Activated T-cell treated with anti-CD3 and anti-CD28 coated beads, Interleukin-2, amount 50 U/mL, for 24 hours (primary cell): ENCODE results near the gene PHTF1.
A peak's percentile ranks its signal among the peaks of the same experiment; 100 is the strongest.
"Not testable (repeated sequence)": the region's sequence is repeated elsewhere in the genome, so short reads cannot be mapped to it uniquely, and the experiment has no call there.

Experiments
- DNase-seq: peaks from one replicate; pipeline ENCODE4 v3.0.0-alpha.2; 2020
- H3K27ac Mint-ChIP-seq: 2 replicates; pipeline ENCODE4 v1.8.0; 2020; ENCODE audit warnings: mild to moderate bottlenecking, mixed read lengths
- H3K27me3 Mint-ChIP-seq: 2 replicates; pipeline ENCODE4 v1.8.0; 2020; ENCODE audit warnings: mixed read lengths
- H3K36me3 Mint-ChIP-seq: 2 replicates; pipeline ENCODE4 v1.8.0; 2020; ENCODE audit warnings: low read depth, mixed read lengths
- H3K4me1 Mint-ChIP-seq: 2 replicates; pipeline ENCODE4 v1.8.0; 2020; ENCODE audit warnings: low read depth, mixed read lengths
- H3K4me3 Mint-ChIP-seq: 2 replicates; pipeline ENCODE4 v1.8.0; 2020; ENCODE audit warnings: mild to moderate bottlenecking, moderate library complexity, mixed read lengths
- H3K9me3 Mint-ChIP-seq: 2 replicates; pipeline ENCODE4 v1.8.0; 2020; ENCODE audit warnings: mixed read lengths

The PHTF1 gene

GRCh38 chr1:113760102-113761080 lies 1.1 kb upstream of the PHTF1 start:
- H3K27me3 Mint-ChIP-seq: no peaks in the 10 kb centered on the region
- H3K36me3 Mint-ChIP-seq: peaks cover 52% of the 10 kb centered on the region
- H3K4me3 Mint-ChIP-seq: peak overlapping the region; percentile 89
- peaks cover 40% of the 10 kb centered on the region for H3K4me1 Mint-ChIP-seq
- no peaks in the 10 kb centered on the region for H3K9me3 Mint-ChIP-seq
- DNase-seq: no peak
- H3K27ac Mint-ChIP-seq: peak overlapping the region; percentile 98

GRCh38 chr1:113758631-113759332 lies 504 bp downstream of the PHTF1 start:
- Mint-ChIP-seq H3K36me3 (peaks cover 48% of the 10 kb centered on the region), H3K4me1 (peaks cover 32% of the 10 kb centered on the region), H3K27ac (peak overlapping the region; percentile 98), H3K27me3 (no peaks in the 10 kb centered on the region), H3K9me3 (no peaks in the 10 kb centered on the region), H3K4me3 (peak overlapping the region; percentile 89)
- peak; percentile 80 for DNase-seq

DNA sequence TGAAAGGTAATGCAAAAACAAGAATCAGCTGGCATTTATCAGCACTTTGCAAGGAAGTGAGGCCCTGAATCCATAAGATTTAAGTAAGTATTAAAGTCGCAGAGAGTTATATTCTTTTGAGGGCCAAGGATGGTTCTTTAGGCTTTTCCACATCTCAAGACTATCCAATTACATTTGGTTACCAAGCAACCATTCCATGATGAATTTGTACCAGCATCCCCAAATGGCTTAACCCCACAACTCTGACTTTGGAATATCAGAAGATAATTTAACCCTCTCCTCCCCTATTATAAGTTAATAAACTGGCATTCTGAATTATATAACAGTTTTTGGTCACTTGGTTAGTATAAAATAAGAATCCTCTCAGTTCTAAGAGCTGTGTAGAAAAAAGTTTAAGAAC lies 2.8 kb downstream of the PHTF1 start:
- DNase-seq: no peak
- H3K4me1 Mint-ChIP-seq: peaks cover 38% of the 10 kb centered on the region
- no peak overlapping the region for H3K27ac Mint-ChIP-seq
- no peaks in the 10 kb centered on the region for H3K9me3 Mint-ChIP-seq
- H3K36me3 Mint-ChIP-seq: peaks cover 52% of the 10 kb centered on the region
- H3K27me3 Mint-ChIP-seq: no peaks in the 10 kb centered on the region
- no peak overlapping the region for H3K4me3 Mint-ChIP-seq

GRCh38 chr1:113753333-113753732 lies 6.0 kb downstream of the PHTF1 start:
- not testable (repeated sequence) for H3K4me3 Mint-ChIP-seq, H3K9me3 Mint-ChIP-seq, H3K27me3 Mint-ChIP-seq, H3K27ac Mint-ChIP-seq, DNase-seq
- Mint-ChIP-seq H3K36me3 (peaks cover 57% of the 10 kb centered on the region), H3K4me1 (peaks cover 27% of the 10 kb centered on the region)

DNA sequence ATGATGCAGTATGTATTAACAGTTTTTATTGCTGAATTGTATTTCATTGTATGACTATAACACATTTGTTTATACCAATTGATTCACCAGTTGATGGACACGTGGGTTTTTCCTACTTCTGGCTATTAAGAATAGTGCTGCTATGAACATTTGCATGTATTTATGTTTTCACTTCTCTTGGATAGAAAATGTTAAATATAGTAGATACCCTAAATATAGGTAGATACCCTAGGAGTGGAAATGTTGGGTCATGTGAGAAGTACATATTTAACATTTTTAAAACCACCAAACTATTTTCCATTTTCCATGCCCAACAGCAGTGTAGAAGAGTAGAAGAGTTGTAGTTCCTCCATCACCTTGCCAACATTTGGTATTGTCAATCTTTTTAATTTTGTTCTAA lies 7.8 kb downstream of the PHTF1 start:
- no peak for DNase-seq
- no peaks in the 10 kb centered on the region for H3K27me3 Mint-ChIP-seq
- no peak overlapping the region for H3K4me3 Mint-ChIP-seq
- peaks cover 45% of the 10 kb centered on the region for H3K36me3 Mint-ChIP-seq
- peaks cover 15% of the 10 kb centered on the region for H3K4me1 Mint-ChIP-seq
- no peak overlapping the region for H3K27ac Mint-ChIP-seq
- no peaks in the 10 kb centered on the region for H3K9me3 Mint-ChIP-seq

DNA sequence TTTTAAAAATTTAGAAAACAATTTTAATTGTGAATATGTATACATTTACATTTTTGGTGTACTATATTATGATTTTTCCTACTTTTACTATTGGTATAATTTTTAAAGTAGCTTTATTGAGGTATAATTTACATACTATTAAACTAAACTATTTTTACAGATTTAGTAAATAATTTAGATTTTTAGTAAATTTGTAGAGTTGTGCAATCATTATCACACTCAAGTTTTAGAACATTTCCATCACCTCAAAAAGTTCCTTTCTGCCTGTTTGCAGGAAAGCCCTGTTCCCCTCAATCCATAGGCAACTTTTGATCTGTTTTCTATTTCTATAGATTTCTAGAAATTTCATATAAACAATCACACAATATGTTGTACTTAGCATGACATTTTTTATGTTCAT lies 8.2 kb downstream of the PHTF1 start:
- H3K27me3 Mint-ChIP-seq: no peaks in the 10 kb centered on the region
- H3K27ac Mint-ChIP-seq: no peak overlapping the region
- H3K4me1 Mint-ChIP-seq: peaks cover 11% of the 10 kb centered on the region
- no peak for DNase-seq
- H3K4me3 Mint-ChIP-seq: no peak overlapping the region
- peaks cover 41% of the 10 kb centered on the region for H3K36me3 Mint-ChIP-seq
- no peaks in the 10 kb centered on the region for H3K9me3 Mint-ChIP-seq

GRCh38 chr1:113749402-113749801 lies 9.9 kb downstream of the PHTF1 start:
- H3K36me3 Mint-ChIP-seq: peaks cover 29% of the 10 kb centered on the region
- no peaks in the 10 kb centered on the region for H3K9me3 Mint-ChIP-seq
- no peaks in the 10 kb centered on the region for H3K27me3 Mint-ChIP-seq
- no peak overlapping the region for H3K4me3 Mint-ChIP-seq
- DNase-seq: no peak
- H3K4me1 Mint-ChIP-seq: peaks cover 11% of the 10 kb centered on the region
- H3K27ac Mint-ChIP-seq: no peak overlapping the region

DNA sequence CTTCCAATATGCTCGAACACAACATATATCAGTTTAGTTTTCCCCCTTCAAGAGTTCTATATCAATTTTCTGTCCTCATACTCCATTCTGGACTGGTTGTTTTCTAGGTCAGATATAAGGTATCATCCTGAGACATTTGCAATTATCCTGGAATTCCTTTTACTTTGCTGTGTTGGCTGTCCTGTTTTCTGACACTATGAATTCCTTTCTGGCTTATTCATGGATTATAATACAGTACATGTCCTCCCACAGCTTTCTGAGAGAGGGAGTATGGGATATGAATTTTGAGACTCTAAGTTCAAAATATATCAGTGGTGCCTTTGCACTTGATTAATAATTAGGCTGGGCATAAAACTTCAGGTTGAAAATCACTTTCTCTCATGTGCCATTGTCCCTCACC lies 11.9 kb downstream of the PHTF1 start:
- H3K27me3 Mint-ChIP-seq: no peaks in the 10 kb centered on the region

GRCh38 chr1:113745425-113745824 lies 13.9 kb downstream of the PHTF1 start:
- no peak for DNase-seq
- no peak overlapping the region for H3K4me3 Mint-ChIP-seq
- peaks cover 9% of the 10 kb centered on the region for H3K4me1 Mint-ChIP-seq
- no peaks in the 10 kb centered on the region for H3K27me3 Mint-ChIP-seq
- H3K36me3 Mint-ChIP-seq: peaks cover 23% of the 10 kb centered on the region
- no peak overlapping the region for H3K27ac Mint-ChIP-seq
- H3K9me3 Mint-ChIP-seq: no peaks in the 10 kb centered on the region

More for the DNA sequence above, 11.9 kb downstream of the PHTF1 start:
- no peak overlapping the region for H3K27ac Mint-ChIP-seq
- no peak overlapping the region for H3K4me3 Mint-ChIP-seq
- H3K36me3 Mint-ChIP-seq: peaks cover 18% of the 10 kb centered on the region
- no peak for DNase-seq
- peaks cover 14% of the 10 kb centered on the region for H3K4me1 Mint-ChIP-seq
- no peaks in the 10 kb centered on the region for H3K9me3 Mint-ChIP-seq

- H3K9me3 Mint-ChIP-seq: no peaks in the 10 kb centered on the region
- peaks cover 9% of the 10 kb centered on the region for H3K4me1 Mint-ChIP-seq
- peaks cover 13% of the 10 kb centered on the region for H3K36me3 Mint-ChIP-seq
- no peak overlapping the region for H3K27ac Mint-ChIP-seq
- H3K4me3 Mint-ChIP-seq: no peak overlapping the region
- no peak for DNase-seq
- H3K27me3 Mint-ChIP-seq: no peaks in the 10 kb centered on the region
Measured at GRCh38 chr1:113744114-113744513, 15.2 kb downstream of the PHTF1 start.

DNA sequence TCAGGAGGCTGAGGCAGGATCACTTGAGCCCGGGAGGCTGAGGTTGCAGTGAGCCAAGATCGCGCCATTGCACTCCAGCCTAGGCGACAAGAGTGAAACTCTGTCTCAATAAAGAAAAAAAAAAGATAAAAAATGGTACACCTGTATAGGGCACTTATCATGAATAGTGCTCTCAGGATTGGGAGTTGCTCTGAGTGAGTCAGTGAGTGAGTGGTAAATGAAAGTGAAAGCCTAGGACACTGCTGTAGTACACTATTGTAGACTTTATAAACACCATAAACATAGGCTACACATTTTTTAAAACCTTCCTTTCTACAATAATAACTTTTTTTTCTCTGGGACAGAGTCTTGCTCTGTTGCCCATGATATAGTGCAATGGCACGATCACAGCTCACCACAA lies 16.8 kb downstream of the PHTF1 start:
- Mint-ChIP-seq H3K9me3 (no peaks in the 10 kb centered on the region), H3K4me3 (no peak overlapping the region), H3K27ac (no peak overlapping the region), H3K36me3 (peaks cover 20% of the 10 kb centered on the region), H3K27me3 (no peaks in the 10 kb centered on the region), H3K4me1 (peaks cover 9% of the 10 kb centered on the region)
- no peak for DNase-seq

DNA sequence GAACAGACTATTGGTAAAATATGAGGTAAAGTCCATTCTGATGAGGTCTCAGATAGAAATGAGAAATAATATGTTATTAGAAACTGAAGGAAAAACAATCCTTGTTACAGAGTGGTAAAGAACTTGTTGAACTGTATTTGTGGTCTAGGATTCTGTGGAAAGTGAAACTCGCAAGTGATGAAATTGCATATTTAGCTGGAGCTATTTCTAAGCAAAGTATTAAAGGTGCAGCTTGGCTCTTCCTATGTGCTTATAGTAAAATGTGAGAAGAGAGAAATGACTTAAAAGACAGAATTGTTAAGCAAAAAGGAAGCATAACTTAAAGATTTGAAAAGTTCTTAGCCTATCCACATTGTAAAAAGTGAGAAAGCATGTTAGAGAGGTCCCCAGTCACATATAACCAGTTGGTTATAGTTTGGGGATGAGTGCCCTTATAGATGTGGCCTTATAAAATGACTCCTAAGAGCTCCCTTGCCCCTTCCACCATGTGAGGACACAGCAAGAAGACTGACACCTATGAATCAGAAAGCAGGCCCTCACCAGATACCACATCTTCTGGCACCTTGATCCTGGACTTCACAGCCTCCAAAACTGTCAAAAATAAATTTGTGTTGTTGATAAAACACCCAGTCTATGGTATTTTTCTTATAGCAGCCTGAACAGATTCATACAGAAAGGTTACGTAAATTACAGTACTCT lies 24.8 kb downstream of the PHTF1 start:
- DNase-seq: no peak
- Mint-ChIP-seq H3K4me1 (peaks cover 8% of the 10 kb centered on the region), H3K27me3 (no peaks in the 10 kb centered on the region), H3K4me3 (no peak overlapping the region), H3K9me3 (no peaks in the 10 kb centered on the region), H3K36me3 (peaks cover 41% of the 10 kb centered on the region), H3K27ac (peak overlapping the region; percentile 59)

DNA sequence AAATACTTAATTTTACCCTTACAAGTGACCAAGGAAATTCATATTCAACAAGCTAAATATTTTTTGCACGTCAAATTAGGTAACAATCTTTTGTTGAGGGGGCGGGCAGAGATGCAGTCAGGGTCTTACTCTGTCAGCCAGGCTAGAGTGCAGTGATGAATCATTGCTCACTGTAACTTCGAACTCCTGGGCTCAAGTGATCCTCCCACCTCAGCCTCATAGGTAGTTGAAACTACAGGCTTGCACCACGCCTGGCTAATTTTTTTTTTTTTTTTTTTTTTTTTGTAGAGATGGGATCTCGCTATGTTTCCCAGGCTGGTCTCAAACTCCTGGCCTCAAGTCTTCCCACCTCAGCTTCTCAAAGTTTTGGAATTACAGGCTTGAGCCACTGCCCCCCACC lies 26.5 kb downstream of the PHTF1 start:
- H3K4me1 Mint-ChIP-seq: peaks cover 8% of the 10 kb centered on the region
- no peak for DNase-seq
- H3K27ac Mint-ChIP-seq: no peak overlapping the region
- no peaks in the 10 kb centered on the region for H3K9me3 Mint-ChIP-seq
- no peaks in the 10 kb centered on the region for H3K27me3 Mint-ChIP-seq
- H3K36me3 Mint-ChIP-seq: peaks cover 45% of the 10 kb centered on the region
- no peak overlapping the region for H3K4me3 Mint-ChIP-seq

GRCh38 chr1:113721010-113721409 lies 38.3 kb downstream of the PHTF1 start:
- H3K36me3 Mint-ChIP-seq: peaks cover 77% of the 10 kb centered on the region

More at GRCh38 chr1:113721010-113721409, 38.3 kb downstream of the PHTF1 start:
- Mint-ChIP-seq H3K4me3 (no peak overlapping the region), H3K9me3 (peaks cover 24% of the 10 kb centered on the region), H3K27me3 (no peaks in the 10 kb centered on the region), H3K4me1 (no peaks in the 10 kb centered on the region), H3K27ac (no peak overlapping the region)
- DNase-seq: no peak
